Pancreas (tissue), 10 donors: ENCODE data around the gene ZFYVE9. TPM values are rescaled to one million over a fixed set of nuclear protein-coding genes. Genes with fewer than 3 reads are reported as not detected.

Experiments
- ATAC-seq, 4 donors: fragments of 200-7000 bp; cut with Tn5 transposase; one replicate each; pipeline versions ENCODE4 v1.8.0 to v1.9.1; 2020; ENCODE audit warnings: mild to moderate bottlenecking in 4 of 4, moderate library complexity in 4 of 4
- DNase-seq, 6 donors: peaks; one replicate each; pipeline ENCODE4 v3.0.0-alpha.2; 2020
- FAIRE-seq: peaks from 2 replicates; lab custom pipeline; 2012; peaks lifted over from hg19 to GRCh38; lab: Jason Lieb, UNC
- H3K27ac ChIP-seq, 4 donors: fragments of 200-600 bp; sonication (generic); 1 replicate in 3 of 4; 2 replicates in 1 of 4; pipeline versions ENCODE4 v1.5.0 to v1.8.0; 2020
- H3K27me3 ChIP-seq, 4 donors: fragments of 200-600 bp; one replicate each; pipeline ENCODE4 v1.8.0; 2021
- H3K36me3 ChIP-seq, 3 donors: fragments of 200-600 bp; sonication (generic) in 1 of 3; one replicate each; pipeline versions ENCODE4 v1.5.0 to v1.8.0; 2020 to 2021
- H3K4me1 ChIP-seq, 3 donors: fragments of 200-600 bp; one replicate each; pipeline ENCODE4 v1.8.0; 2021
- H3K4me3 ChIP-seq, 4 donors: fragments of 200-600 bp; sonication (generic) in 2 of 4; one replicate each; pipeline versions ENCODE4 v1.5.0 to v1.8.0; 2020 to 2021
- H3K9me3 ChIP-seq, 4 donors: fragments of 200-600 bp; one replicate each; pipeline ENCODE4 v1.8.0; 2021
- CTCF ChIP-seq, 4 donors: fragments of 200-600 bp; sonication (generic) in 3 of 4; IDR thresholded peaks; one replicate each; pipeline versions ENCODE4 v1.5.0 to v1.8.0; 2021; ENCODE audit warnings: antibody characterized with exemption in 4 of 4
- WGBS, 2 donors: extraction: QIAGEN DNeasy Blood & Tissue Kit; methylation state at CpG; one replicate each; pipeline ENCODE4 v1.1.7; 2013; 5-methylcytosine and 5-hydroxymethylcytosine counted together
- intact Hi-C, 3 donors: fragments of 100-400 bp; cut with DNase I; formaldehyde crosslinking; loops; one replicate each; pipeline versions ENCODE4 v1.11.1 to v1.14.2; 2022
- polyA plus RNA-seq, 2 donors: library from polyadenylated mRNA; stranded (reverse); fragments of 200-250 nt; gene quantifications; one replicate each; pipeline ENCODE4 v1.2.3, GENCODE V29; 2013
- total RNA-seq, 6 donors: library from RNA; stranded (reverse); fragmentation: NEBNext Ultra II Directional in 4 of 6; extraction: Animal tissue kit (Norgen Biotek cat#: 25700) in 4 of 6; gene quantifications; one replicate each; pipeline versions ENCODE4 v1.2.1 to v1.2.4, GENCODE V29; 2021 to 2023
- donor health status: healthy with polysubstance abuse.
- donor health status: DM: no; HTN: no; CAD: no; lungs with moderate emphysema.
- donor health status: DM: no; HTN: no; CAD: no.
- donor health status: control.
- donor health status: control.
- donor health status: Bipolar disorder and iron deficiency.
- donor health status: DM: yes; HTN: yes; CAD: no.
- donor health status: DM: no; HTN: no; CAD: no.
- donor health status: DM: no; HTN: no; CAD: no.
- donor health status: DM: yes; HTN: yes; CAD: no.

Gene ZFYVE9
- total and polyA plus RNA-seq, 8 donors: 3.0 to 16.9 (median 13.2) TPM

GRCh38 chr1:52182874-52183400 lies 41.0 kb downstream of the ZFYVE9 start:
- no peaks in the 10 kb centered on the region for H3K27me3 ChIP-seq
- H3K9me3 ChIP-seq: no peaks in the 10 kb centered on the region
- intact Hi-C loops: no loop called here
- no peak for TF ChIP-seq CTCF (IDR thresholded peaks at IDR 0.05)
- FAIRE-seq (no peak), DNase-seq (no peak), ATAC-seq (no peak)
- H3K36me3 ChIP-seq: no peaks in the 10 kb centered on the region
- peaks cover 0 to 6% (median 6%) of the 10 kb centered on the region in 3 donors for H3K4me1 ChIP-seq
- no peak overlapping the region for H3K27ac ChIP-seq
- 92 to 97% methylated on average over 3 of the region's 3 CpGs for WGBS, 2 donors
- H3K4me3 ChIP-seq: no peak overlapping the region

GRCh38 chr1:52186449-52186848 lies 44.6 kb downstream of the ZFYVE9 start:
- H3K4me1 ChIP-seq: peaks cover 0 to 7% (median 6%) of the 10 kb centered on the region in 3 donors
- intact Hi-C loops: no loop called here
- no peak overlapping the region for H3K4me3 ChIP-seq
- ATAC-seq (peak in 1 of 4 donors; percentile 30), FAIRE-seq (no peak), DNase-seq (no peak)
- 41 to 61% methylated on average over 2 of the region's 2 CpGs for WGBS, 2 donors
- H3K9me3 ChIP-seq: no peaks in the 10 kb centered on the region
- no peak overlapping the region for H3K27ac ChIP-seq
- no peaks in the 10 kb centered on the region for H3K36me3 ChIP-seq
- no peaks in the 10 kb centered on the region for H3K27me3 ChIP-seq
- no peak for TF ChIP-seq CTCF (IDR thresholded peaks at IDR 0.05)

GRCh38 chr1:52189898-52190480 lies 48.1 kb downstream of the ZFYVE9 start:
- H3K4me1 ChIP-seq: peaks cover 0 to 5% (median 3%) of the 10 kb centered on the region in 3 donors
- FAIRE-seq (no peak), ATAC-seq (no peak), DNase-seq (no peak)
- H3K4me3 ChIP-seq: no peak overlapping the region
- no peaks in the 10 kb centered on the region for H3K36me3 ChIP-seq
- no peak for TF ChIP-seq CTCF (IDR thresholded peaks at IDR 0.05)
- no peaks in the 10 kb centered on the region for H3K9me3 ChIP-seq
- no peaks in the 10 kb centered on the region for H3K27me3 ChIP-seq
- intact Hi-C loops: no loop called here
- WGBS, 2 donors: 90% methylated on average over 5 of the region's 5 CpGs
- no peak overlapping the region for H3K27ac ChIP-seq

GRCh38 chr1:52190500-52191252 lies 48.8 kb downstream of the ZFYVE9 start:
- no peaks in the 10 kb centered on the region for H3K9me3 ChIP-seq
- no peak overlapping the region for H3K27ac ChIP-seq
- no peak for ATAC-seq
- 86 to 90% methylated on average over 4 of the region's 4 CpGs for WGBS, 2 donors
- DNase-seq: no peak
- no peaks in the 10 kb centered on the region for H3K27me3 ChIP-seq
- H3K4me3 ChIP-seq: no peak overlapping the region
- H3K4me1 ChIP-seq: peaks cover 0 to 3% (median 0%) of the 10 kb centered on the region in 3 donors
- no peak for TF ChIP-seq CTCF (IDR thresholded peaks at IDR 0.05)
- FAIRE-seq: no peak
- no peaks in the 10 kb centered on the region for H3K36me3 ChIP-seq
- intact Hi-C loops: no loop called here
